TTC549 (cell line): Measurements from ENCODE around the gene PARS2.

ENCODE experiments used
- FAIRE-seq: peaks from 2 replicates; lab custom pipeline; 2012; peaks lifted over from hg19 to GRCh38; lab: Jason Lieb, UNC

The PARS2 gene

GRCh38 chr1:54728027-54728426, 36.3 kb downstream of the PARS2 start:
- no peak for FAIRE-seq

- FAIRE-seq = no peak
Measured at GRCh38 chr1:54724771-54725170, 39.6 kb downstream of the PARS2 start.

DNA sequence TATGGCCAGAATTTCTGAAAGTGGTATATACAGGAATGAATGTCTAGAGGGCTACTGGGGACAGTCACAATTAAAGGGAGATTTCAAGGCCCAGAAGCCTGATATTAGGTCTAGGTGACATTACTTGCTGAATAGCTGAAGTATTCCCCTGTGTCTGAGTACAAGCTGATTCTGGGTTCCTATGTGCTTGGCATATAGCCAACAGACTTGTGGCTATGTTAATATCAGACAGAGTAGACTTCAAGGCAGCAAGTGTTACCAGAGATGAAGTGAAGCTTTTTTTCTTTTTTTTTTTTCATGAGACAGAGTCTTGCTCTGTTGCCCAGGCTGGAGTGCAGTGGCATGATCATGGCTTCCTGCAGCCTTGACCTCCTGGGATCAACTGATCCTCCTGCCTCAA, 40.3 kb downstream of the PARS2 start:
- no peak for FAIRE-seq

DNA sequence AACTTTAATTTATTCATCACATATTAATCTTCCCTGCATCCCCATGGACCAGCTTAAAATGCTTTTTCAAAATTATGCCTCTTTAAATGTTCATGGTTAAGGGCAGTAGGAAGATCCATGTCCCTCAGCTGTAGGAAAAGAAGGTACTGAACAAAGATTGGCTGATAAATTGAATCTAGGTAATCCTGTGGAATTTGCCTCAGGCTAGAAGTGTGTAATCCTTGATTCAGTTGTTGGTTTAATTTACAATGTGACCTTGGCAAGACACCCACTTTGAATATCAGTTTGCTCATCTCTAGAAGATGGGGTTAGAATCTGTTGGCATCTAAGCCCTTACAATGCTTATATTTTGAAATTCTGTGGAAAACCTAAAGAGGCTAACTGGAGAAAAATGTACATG, 42.6 kb downstream of the PARS2 start:
- no peak for FAIRE-seq

- FAIRE-seq = no peak
Measured at GRCh38 chr1:54716299-54717047, 47.9 kb downstream of the PARS2 start.

DNA sequence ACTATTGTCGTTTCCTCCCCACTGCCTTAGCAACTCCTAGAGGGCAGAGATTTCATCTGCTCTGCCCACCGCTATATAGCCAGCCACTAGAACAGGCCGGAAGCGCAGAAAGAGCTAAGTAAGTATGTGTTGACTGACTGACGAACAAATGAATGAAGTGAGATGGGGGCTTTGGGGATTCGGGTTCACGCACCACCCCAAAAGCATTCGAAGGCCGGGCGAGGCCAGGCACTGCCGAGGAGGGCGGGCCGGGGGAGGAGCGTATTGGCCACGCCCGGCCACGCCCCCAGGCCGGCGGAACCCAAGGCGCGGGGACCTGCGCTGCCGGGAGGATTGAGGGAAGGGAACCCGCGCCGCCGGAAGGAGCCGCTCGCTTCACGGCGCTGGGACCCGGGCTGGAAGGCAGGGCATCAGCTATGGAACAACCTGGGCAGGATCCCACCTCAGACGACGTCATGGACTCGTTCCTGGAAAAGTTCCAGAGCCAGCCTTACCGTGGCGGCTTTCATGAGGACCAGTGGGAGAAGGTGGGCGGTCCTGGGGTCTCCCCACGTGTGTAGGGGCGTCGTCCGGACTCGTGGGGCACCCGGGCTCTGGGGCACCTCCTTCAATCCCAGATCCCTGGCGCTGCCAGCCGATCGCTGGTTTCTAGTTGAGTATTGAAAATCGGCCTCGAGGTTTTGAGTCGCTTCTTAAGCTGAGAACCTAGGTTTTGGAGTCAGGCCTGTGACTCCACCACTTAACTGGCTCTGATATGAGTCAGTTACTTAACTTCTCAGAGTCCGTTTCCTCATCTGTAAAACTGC, 48.6 kb downstream of the PARS2 start, which contains the start of gene TTC4:
Gene TTC4 (plus strand): TSS at position 369 of the 806 bp plus-strand sequence. CDS start 48 bp downstream, at position 417.
- no peak for FAIRE-seq

- FAIRE-seq = no peak
Measured at GRCh38 chr1:54714881-54715492, 49.3 kb downstream of the PARS2 start.

- no peak for FAIRE-seq
Measured at GRCh38 chr1:54711536-54711935, 52.8 kb downstream of the PARS2 start.

DNA sequence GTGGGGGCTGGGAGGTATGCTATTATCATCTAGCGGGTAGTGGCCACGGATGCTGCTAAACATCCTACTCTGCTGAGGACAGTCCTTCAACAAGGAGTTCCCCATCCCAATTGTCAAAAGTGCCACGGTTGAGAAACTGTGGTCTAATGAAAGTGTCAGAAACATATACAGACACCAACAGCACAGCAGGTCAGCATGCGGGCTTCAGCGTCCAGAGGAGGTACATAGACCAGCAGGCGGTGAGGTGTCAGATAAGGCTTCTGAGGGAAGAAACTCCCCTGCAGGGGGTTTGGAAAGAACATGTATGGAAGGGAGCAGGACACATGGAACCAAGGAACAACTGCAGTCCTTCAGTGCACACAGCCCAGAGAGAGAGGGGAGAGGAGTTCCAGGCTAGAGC, 53.5 kb downstream of the PARS2 start:
- no peak for FAIRE-seq

- no peak for FAIRE-seq
Measured at GRCh38 chr1:54710434-54710833, 53.9 kb downstream of the PARS2 start.

- no peak for FAIRE-seq
Measured at GRCh38 chr1:54709547-54710292, 54.6 kb downstream of the PARS2 start.

GRCh38 chr1:54708385-54708784, 55.9 kb downstream of the PARS2 start:
- no peak for FAIRE-seq
